ENCODE data around the gene SGK2. TPM values are rescaled to one million over a fixed set of nuclear protein-coding genes. Genes with fewer than 3 reads are reported as not detected.

Gene SGK2
- polyA plus RNA-seq, 1 of the 3 experiments (the other 2 are of a cell fraction), result 0.21 TPM

DNA sequence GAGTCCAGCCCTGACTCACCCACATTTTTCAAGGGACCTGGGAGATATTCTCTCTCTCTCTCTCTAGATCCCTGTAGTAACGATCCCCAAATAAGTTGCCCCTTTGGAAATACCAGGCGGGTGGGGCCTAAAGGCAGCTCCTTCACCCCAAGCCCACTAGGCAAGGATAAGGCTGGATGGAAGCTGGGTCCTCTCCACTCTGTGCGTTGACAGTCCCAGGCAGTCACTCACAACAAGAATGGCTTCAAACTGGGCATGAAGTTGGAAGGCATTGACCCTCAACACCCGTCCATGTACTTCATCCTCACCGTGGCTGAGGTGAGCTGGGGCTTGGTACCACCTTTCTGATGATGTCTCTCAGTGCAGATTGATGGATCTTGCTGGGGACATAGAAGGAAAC, 29.8 kb upstream of the SGK2 start (continued):
- TF ChIP-seq, protein P1, sequence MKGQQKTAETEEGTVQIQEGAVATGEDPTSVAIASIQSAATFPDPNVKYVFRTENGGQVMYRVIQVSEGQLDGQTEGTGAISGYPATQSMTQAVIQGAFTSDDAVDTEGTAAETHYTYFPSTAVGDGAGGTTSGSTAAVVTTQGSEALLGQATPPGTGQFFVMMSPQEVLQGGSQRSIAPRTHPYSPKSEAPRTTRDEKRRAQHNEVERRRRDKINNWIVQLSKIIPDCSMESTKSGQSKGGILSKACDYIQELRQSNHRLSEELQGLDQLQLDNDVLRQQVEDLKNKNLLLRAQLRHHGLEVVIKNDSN (IDR thresholded peaks at IDR 0.05; ENCODE audit: borderline replicate concordance, low read depth), result no peak
- no peak for TF ChIP-seq TCF12 (IDR thresholded peaks at IDR 0.05)

DNA sequence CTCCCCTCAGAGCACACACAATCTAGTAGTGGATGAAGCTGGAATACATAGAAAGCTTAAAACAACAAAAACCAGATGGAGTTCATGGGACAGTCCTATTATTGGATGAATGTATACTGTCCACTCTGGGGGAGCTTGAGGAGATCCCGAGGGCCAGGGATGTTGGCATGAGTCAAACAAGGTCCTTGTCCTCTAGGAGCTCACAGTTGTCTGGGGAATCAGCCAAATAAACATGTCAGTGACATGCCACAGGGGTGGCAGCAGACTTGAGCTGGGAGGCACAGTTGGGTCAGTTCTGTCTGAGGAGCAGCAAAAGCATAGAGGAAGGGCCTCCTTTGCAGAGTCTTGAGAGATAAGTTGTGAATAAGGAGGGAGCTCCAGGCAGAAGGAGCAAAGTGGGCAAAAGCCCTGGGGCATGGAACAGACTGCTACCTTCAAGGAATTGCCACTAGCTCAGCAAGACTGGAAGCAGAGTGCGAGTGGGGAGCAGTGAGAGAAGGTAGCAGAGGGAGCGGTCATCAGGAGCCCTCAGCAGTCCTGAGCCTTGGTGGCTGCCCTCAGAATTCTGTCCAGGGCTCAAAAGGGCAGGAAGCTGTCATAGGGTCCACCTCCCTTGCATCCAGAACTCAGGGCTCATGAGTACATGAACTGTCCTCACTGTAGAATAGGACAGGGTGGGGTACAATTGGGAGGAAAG, 29.2 kb upstream of the SGK2 start:
- H3K9me3 ChIP-seq, result no peaks in the 10 kb centered on the region
- WGBS (ENCODE audit: low lambda C conversion rate), result 69% methylated on average over 3 of the region's 3 CpGs
- H3K79me2 ChIP-seq (ENCODE audit: insufficient read depth), result no peaks in the 10 kb centered on the region
- H3K4me1 ChIP-seq (ENCODE audit: control insufficient read depth in 1 of 2, insufficient read depth in 2 of 2, low read depth in 1 of 2, low read length in 1 of 2), result peaks cover 0 to 10% of the 10 kb centered on the region in 2 experiments; a peak in 1 of 4 replicates
- H3K4me3 ChIP-seq (ENCODE audit: low read depth in 2 of 2, low read length in 1 of 2), result no peak overlapping the region
- no peak overlapping the region for H3K4me2 ChIP-seq
- H3K9me2 ChIP-seq, result no peaks in the 10 kb centered on the region
- H2AFZ ChIP-seq (ENCODE audit: low read depth), result no peak overlapping the region
- no peaks in the 10 kb centered on the region for H3F3A ChIP-seq (replicated peaks; ENCODE audit: insufficient read depth)
- no peaks in the 10 kb centered on the region for H3K27me3 ChIP-seq (ENCODE audit: insufficient read depth)
- H4K20me1 ChIP-seq (ENCODE audit: insufficient read depth), result no peaks in the 10 kb centered on the region
- ChIA-PET CTCF (interaction anchor here (1.0 to 5.4 kb wide), 3 partner anchors 9 to 162 kb away, joined by 4 to 54 read pairs (median 4); partner anchors contain the start of gene IFT52), POLR2A (interaction anchor here (1.0 to 2.3 kb wide), 3 partner anchors 8 to 72 kb away, joined by 3 to 7 read pairs (median 4); partner anchors contain the start of gene SRSF6)
- H3K36me3 ChIP-seq (replicated peaks in 1 of 2; ENCODE audit: control insufficient read depth in 1 of 2, insufficient read depth in 2 of 2, low read length in 1 of 2), result no peaks in the 10 kb centered on the region
- TF ChIP-seq JUND (IDR thresholded peaks at IDR 0.05), result no peak
- no peak for TF ChIP-seq MXI1 (IDR thresholded peaks at IDR 0.05; ENCODE audit: low read depth, low read length)
- TF ChIP-seq FOXJ3 (CRISPR knock-in tag; IDR thresholded peaks at IDR 0.05), result no peak
- no peak for TF ChIP-seq NRF1 (IDR thresholded peaks at IDR 0.05; ENCODE audit: low read depth, low read length)
- TF ChIP-seq RCOR1 (IDR thresholded peaks at IDR 0.05; ENCODE audit: low read length), result no peak
- TF ChIP-seq TCF12 (IDR thresholded peaks at IDR 0.05), result no peak
- TF ChIP-seq POLR2AphosphoS5 (IDR thresholded peaks at IDR 0.05; ENCODE audit: low read depth, low read length), result no peak
- TF ChIP-seq, protein P1 (IDR thresholded peaks at IDR 0.05; ENCODE audit: borderline replicate concordance, low read depth), result no peak
- no peak for TF ChIP-seq EP300 (IDR thresholded peaks at IDR 0.05; ENCODE audit: borderline replicate concordance in 1 of 2, low read depth in 1 of 2, low read length in 1 of 2)
- no peak for TF ChIP-seq RAD21 (IDR thresholded peaks at IDR 0.05; ENCODE audit: low read length)
- TF ChIP-seq, protein P2, sequence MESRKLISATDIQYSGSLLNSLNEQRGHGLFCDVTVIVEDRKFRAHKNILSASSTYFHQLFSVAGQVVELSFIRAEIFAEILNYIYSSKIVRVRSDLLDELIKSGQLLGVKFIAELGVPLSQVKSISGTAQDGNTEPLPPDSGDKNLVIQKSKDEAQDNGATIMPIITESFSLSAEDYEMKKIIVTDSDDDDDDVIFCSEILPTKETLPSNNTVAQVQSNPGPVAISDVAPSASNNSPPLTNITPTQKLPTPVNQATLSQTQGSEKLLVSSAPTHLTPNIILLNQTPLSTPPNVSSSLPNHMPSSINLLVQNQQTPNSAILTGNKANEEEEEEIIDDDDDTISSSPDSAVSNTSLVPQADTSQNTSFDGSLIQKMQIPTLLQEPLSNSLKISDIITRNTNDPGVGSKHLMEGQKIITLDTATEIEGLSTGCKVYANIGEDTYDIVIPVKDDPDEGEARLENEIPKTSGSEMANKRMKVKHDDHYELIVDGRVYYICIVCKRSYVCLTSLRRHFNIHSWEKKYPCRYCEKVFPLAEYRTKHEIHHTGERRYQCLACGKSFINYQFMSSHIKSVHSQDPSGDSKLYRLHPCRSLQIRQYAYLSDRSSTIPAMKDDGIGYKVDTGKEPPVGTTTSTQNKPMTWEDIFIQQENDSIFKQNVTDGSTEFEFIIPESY (IDR thresholded peaks at IDR 0.05; ENCODE audit: borderline replicate concordance, low read depth), result no peak
- no peak for TF ChIP-seq TEAD4 (IDR thresholded peaks at IDR 0.05; ENCODE audit: borderline replicate concordance, insufficient read depth)
- TF ChIP-seq, protein P3, sequence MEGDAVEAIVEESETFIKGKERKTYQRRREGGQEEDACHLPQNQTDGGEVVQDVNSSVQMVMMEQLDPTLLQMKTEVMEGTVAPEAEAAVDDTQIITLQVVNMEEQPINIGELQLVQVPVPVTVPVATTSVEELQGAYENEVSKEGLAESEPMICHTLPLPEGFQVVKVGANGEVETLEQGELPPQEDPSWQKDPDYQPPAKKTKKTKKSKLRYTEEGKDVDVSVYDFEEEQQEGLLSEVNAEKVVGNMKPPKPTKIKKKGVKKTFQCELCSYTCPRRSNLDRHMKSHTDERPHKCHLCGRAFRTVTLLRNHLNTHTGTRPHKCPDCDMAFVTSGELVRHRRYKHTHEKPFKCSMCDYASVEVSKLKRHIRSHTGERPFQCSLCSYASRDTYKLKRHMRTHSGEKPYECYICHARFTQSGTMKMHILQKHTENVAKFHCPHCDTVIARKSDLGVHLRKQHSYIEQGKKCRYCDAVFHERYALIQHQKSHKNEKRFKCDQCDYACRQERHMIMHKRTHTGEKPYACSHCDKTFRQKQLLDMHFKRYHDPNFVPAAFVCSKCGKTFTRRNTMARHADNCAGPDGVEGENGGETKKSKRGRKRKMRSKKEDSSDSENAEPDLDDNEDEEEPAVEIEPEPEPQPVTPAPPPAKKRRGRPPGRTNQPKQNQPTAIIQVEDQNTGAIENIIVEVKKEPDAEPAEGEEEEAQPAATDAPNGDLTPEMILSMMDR (IDR thresholded peaks at IDR 0.05), result no peak
- TF ChIP-seq, protein P4, sequence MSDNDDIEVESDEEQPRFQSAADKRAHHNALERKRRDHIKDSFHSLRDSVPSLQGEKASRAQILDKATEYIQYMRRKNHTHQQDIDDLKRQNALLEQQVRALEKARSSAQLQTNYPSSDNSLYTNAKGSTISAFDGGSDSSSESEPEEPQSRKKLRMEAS (IDR thresholded peaks at IDR 0.05; ENCODE audit: low read depth), result no peak
- no peak for TF ChIP-seq YY1 (IDR thresholded peaks at IDR 0.05; ENCODE audit: low read depth)
- TF ChIP-seq GABPA (IDR thresholded peaks at IDR 0.05; ENCODE audit: low read depth), result no peak
- H3K27ac ChIP-seq (ENCODE audit: low read depth in 2 of 2, low read length in 1 of 2), result no peak overlapping the region
- H3K9ac ChIP-seq, result no peak overlapping the region
- DNase-seq, result no peak
